ENCODE measurements around the gene IQCE. TPM values are rescaled to one million over a fixed set of nuclear protein-coding genes. Genes with fewer than 3 reads are reported as not detected.

The IQCE gene
- total RNA-seq, 1 experiment from 2014 or later, result 21.4 TPM

- H3K9ac ChIP-seq (ENCODE audit: low read length), result no peak overlapping the region
- H3K27ac ChIP-seq (ENCODE audit: low read depth, low read length), result no peak overlapping the region
- H3K9me2 ChIP-seq (ENCODE audit: insufficient read depth), result no peaks in the 10 kb centered on the region
- ChIA-PET CTCF (no interaction called here), POLR2A (no interaction called here), RAD21 (ENCODE audit: low non-redundant PET in 1 of 2, low total read pairs in 2 of 2, uncharacterized antibody in 2 of 2, unreplicated experiment in 2 of 2) (no interaction called here)
- H3K4me1 ChIP-seq (ENCODE audit: control insufficient read depth in 1 of 2, insufficient read depth in 2 of 2, low read length in 2 of 2), result peaks cover 12 to 24% of the 10 kb centered on the region in 2 experiments
- no peak overlapping the region for H2AFZ ChIP-seq (ENCODE audit: low read depth, low read length, poor library complexity, severe bottlenecking)
- H3K9me3 ChIP-seq (ENCODE audit: control insufficient read depth in 1 of 2, insufficient read depth in 1 of 2, low read depth in 1 of 2, low read length in 2 of 2), result no peaks in the 10 kb centered on the region
- DNase-seq (ENCODE audit: low read depth, low spot score) (no peak), ATAC-seq (no peak)
- BruUV-seq (replicated peaks), result no TSS peak
- no peaks in the 10 kb centered on the region for H3K27me3 ChIP-seq (ENCODE audit: insufficient read depth, low read length)
- H3K4me2 ChIP-seq (ENCODE audit: low read length), result no peak overlapping the region
- H3K4me3 ChIP-seq (replicated peaks in 1 of 2; ENCODE audit: low read depth in 1 of 2, low read length in 2 of 2), result no peak overlapping the region
- H3K36me3 ChIP-seq (ENCODE audit: control insufficient read depth in 1 of 2, insufficient read depth in 2 of 2, low read length in 2 of 2), result peaks cover 21 to 25% of the 10 kb centered on the region in 2 experiments
- TF ChIP-seq CBX3 (IDR thresholded peaks at IDR 0.05; ENCODE audit: low read depth), result no peak
- no peak for TF ChIP-seq POLR2A (IDR thresholded peaks at IDR 0.05; ENCODE audit: borderline replicate concordance, extremely low read depth, insufficient read depth, insufficient read length)
- TF ChIP-seq RAD21 (IDR thresholded peaks at IDR 0.05; ENCODE audit: low read depth), result no peak
- no peak for TF ChIP-seq SRF (IDR thresholded peaks at IDR 0.05; ENCODE audit: low read depth)
- TF ChIP-seq CTCF (IDR thresholded peaks at IDR 0.05 in 2 of 3, conservative IDR thresholded peaks at IDR 0.05 in 1 of 3; ENCODE audit: borderline replicate concordance in 1 of 3, insufficient read depth in 1 of 3, low read depth in 2 of 3, low read length in 2 of 3), result no peak
- TF ChIP-seq MAX (IDR thresholded peaks at IDR 0.05), result no peak
- no peak for TF ChIP-seq ZNF274 (IDR thresholded peaks at IDR 0.05; ENCODE audit: low read depth, low read length)
- TF ChIP-seq REST (IDR thresholded peaks at IDR 0.05; ENCODE audit: low read depth), result no peak
- TF ChIP-seq EZH2 (IDR thresholded peaks at IDR 0.05), result no peak
- TF ChIP-seq FOSL1 (IDR thresholded peaks at IDR 0.05; ENCODE audit: low read depth), result no peak
- no peak for TF ChIP-seq ZBTB33 (IDR thresholded peaks at IDR 0.05; ENCODE audit: extremely low read depth, insufficient replicate concordance, low read length)
- no peak for TF ChIP-seq YY1 (IDR thresholded peaks at IDR 0.05; ENCODE audit: extremely low read depth, insufficient replicate concordance, low read depth, low read length)
- H3K79me2 ChIP-seq (ENCODE audit: insufficient read depth, low read length), result peaks cover 31% of the 10 kb centered on the region
- no peaks in the 10 kb centered on the region for H4K20me1 ChIP-seq (ENCODE audit: insufficient read depth)
- intact Hi-C loops (cut with micrococcal nuclease), result no loop called here
Measured at GRCh38 chr7:2551418-2551817, 7.4 kb upstream of the IQCE start.
